Brain microvascular endothelial cell (primary cell): ENCODE data around the gene MYO1B.
A peak's percentile ranks its signal among the peaks of the same experiment; 100 is the strongest.

Experiments used
- DNase-seq: peaks from one replicate; pipeline ENCODE4 v3.0.0-alpha.2; 2020
- H3K27ac ChIP-seq: fragments of 250-450 bp; sonication (Bioruptor Pico); 2 replicates; pipeline ENCODE4 v1.5.1; 2020; ENCODE audit warnings: mild to moderate bottlenecking, moderate library complexity
- H3K27me3 ChIP-seq: fragments of 250-450 bp; sonication (Bioruptor Pico); replicated peaks from 2 replicates; pipeline ENCODE4 v1.5.1; 2020; ENCODE audit warnings: mild to moderate bottlenecking
- H3K36me3 ChIP-seq: fragments of 250-450 bp; sonication (Bioruptor Pico); replicated peaks from 2 replicates; pipeline ENCODE4 v1.5.1; 2020; ENCODE audit warnings: mild to moderate bottlenecking
- H3K4me3 ChIP-seq: 2 replicates; pipeline ENCODE4 v1.5.1; 2011; ENCODE audit warnings: low read depth, mild to moderate bottlenecking, control low read depth, low read length, moderate library complexity
- CTCF ChIP-seq: IDR thresholded peaks from 2 replicates; pipeline ENCODE4 v1.5.1; 2011; ENCODE audit warnings: low read depth, mild to moderate bottlenecking, moderate library complexity, low read length, control low read depth, inconsistent platforms; ENCODE audit errors: missing control alignments
- in situ Hi-C: cut with HindIII; loops from 2 replicates; pipeline ENCODE4 v1.10.0; 2017; ENCODE audit warnings: low sequenced_read_pairs, low pct_ligation_motif_present

Gene MYO1B

GRCh38 chr2:191226196-191226595 is 19.0 kb upstream of the MYO1B start:
- in situ Hi-C loops: no loop called here
- no peak overlapping the region for H3K4me3 ChIP-seq
- TF ChIP-seq CTCF: no peak
- no peak for DNase-seq
- no peaks in the 10 kb centered on the region for H3K36me3 ChIP-seq
- H3K27ac ChIP-seq: no peak overlapping the region
- H3K27me3 ChIP-seq: no peaks in the 10 kb centered on the region

DNA sequence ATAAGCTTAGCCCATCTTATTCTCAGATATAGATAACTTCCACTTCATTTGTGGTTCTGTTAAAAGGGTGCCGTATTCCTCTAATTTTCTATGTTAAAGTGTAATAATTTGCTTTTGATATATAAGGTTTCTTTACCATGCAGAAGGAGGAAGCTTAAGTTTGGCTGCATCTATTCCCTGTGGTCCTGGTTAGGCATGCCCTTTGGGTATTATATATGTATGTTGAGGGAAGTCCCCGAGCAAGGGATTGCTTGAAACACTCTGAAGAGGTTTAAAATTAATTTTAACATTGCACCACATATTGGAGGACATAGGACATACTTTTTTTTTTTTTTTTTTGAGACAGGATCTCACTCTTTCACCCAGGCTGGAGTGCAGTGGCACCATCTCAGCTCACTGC is 16.9 kb upstream of the MYO1B start:
- no peak for TF ChIP-seq CTCF

GRCh38 chr2:191228861-191229260 is 16.3 kb upstream of the MYO1B start:
- in situ Hi-C loops: no loop called here
- Histone ChIP-seq H3K4me3 (no peak overlapping the region), H3K36me3 (no peaks in the 10 kb centered on the region), H3K27me3 (no peaks in the 10 kb centered on the region), H3K27ac (no peak overlapping the region)
- TF ChIP-seq CTCF: no peak
- DNase-seq: no peak

More for the DNA sequence above, 16.9 kb upstream of the MYO1B start:
- no peak for DNase-seq
- no peaks in the 10 kb centered on the region for H3K36me3 ChIP-seq
- no peak overlapping the region for H3K4me3 ChIP-seq
- no peak overlapping the region for H3K27ac ChIP-seq
- in situ Hi-C loops: no loop called here
- H3K27me3 ChIP-seq: no peaks in the 10 kb centered on the region

GRCh38 chr2:191230174-191230573 is 15.0 kb upstream of the MYO1B start:
- H3K36me3 ChIP-seq: no peaks in the 10 kb centered on the region
- no peak for TF ChIP-seq CTCF
- no peaks in the 10 kb centered on the region for H3K27me3 ChIP-seq
- peak; percentile 96 for DNase-seq
- peak overlapping the region; percentile 65 for H3K27ac ChIP-seq
- in situ Hi-C loops: no loop called here
- no peak overlapping the region for H3K4me3 ChIP-seq

GRCh38 chr2:191231995-191232394 is 13.2 kb upstream of the MYO1B start:
- Histone ChIP-seq H3K27ac (no peak overlapping the region), H3K27me3 (no peaks in the 10 kb centered on the region), H3K36me3 (no peaks in the 10 kb centered on the region), H3K4me3 (no peak overlapping the region)
- DNase-seq: no peak
- peak; percentile 53 for TF ChIP-seq CTCF
- in situ Hi-C loops: no loop called here

- Histone ChIP-seq H3K36me3 (no peaks in the 10 kb centered on the region), H3K4me3 (no peak overlapping the region), H3K27me3 (no peaks in the 10 kb centered on the region), H3K27ac (no peak overlapping the region)
- in situ Hi-C loops: no loop called here
- no peak for TF ChIP-seq CTCF
- DNase-seq: no peak
Measured at GRCh38 chr2:191233533-191233932, 11.7 kb upstream of the MYO1B start.
